OCI-LY1 (cell line): ENCODE results near the gene KCP.

Experiments
- CTCF ChIP-seq: fragments of 200-600 bp; sonication (generic), shearing (Covaris generic); IDR thresholded peaks from 2 replicates; pipeline ENCODE4 v1.5.1; 2017; ENCODE audit warnings: mild to moderate bottlenecking, antibody characterized with exemption, low read length, moderate library complexity, mixed read lengths
- EZH2 ChIP-seq: fragments of 200-600 bp; sonication (generic), shearing (Covaris generic); IDR thresholded peaks from 2 replicates; pipeline ENCODE4 v1.8.0; 2017; ENCODE audit warnings: borderline replicate concordance, mixed run types, mild to moderate bottlenecking, antibody characterized with exemption, low read length, moderate library complexity, mixed read lengths

GRCh38 chr7:128878226-128879105, 32.0 kb downstream of the KCP start:
- TF ChIP-seq EZH2: no peak
- TF ChIP-seq CTCF: no peak
